GM19023 (cell line): ENCODE data around the gene SEMA3F.

ENCODE experiments used
- ATAC-seq: cut with Tn5 transposase; IDR thresholded peaks from one replicate; pipeline ENCODE4 v1.9.1; 2021; ENCODE audit warnings: mild to moderate bottlenecking, moderate library complexity; ENCODE audit not compliant: unreplicated experiment

The SEMA3F gene

GRCh38 chr3:50155491-50155878, 361 bp downstream of the SEMA3F start:
- ATAC-seq: no peak

GRCh38 chr3:50155891-50156290, 767 bp downstream of the SEMA3F start:
- ATAC-seq: no peak

GRCh38 chr3:50156549-50157493, 1.7 kb downstream of the SEMA3F start:
- no peak for ATAC-seq

GRCh38 chr3:50157827-50158529, 2.9 kb downstream of the SEMA3F start:
- no peak for ATAC-seq

GRCh38 chr3:50158530-50159146, 3.5 kb downstream of the SEMA3F start:
- ATAC-seq: no peak

- no peak for ATAC-seq
These were observed 5.4 kb downstream of the SEMA3F start for GRCh38 chr3:50160561-50160983.

DNA sequence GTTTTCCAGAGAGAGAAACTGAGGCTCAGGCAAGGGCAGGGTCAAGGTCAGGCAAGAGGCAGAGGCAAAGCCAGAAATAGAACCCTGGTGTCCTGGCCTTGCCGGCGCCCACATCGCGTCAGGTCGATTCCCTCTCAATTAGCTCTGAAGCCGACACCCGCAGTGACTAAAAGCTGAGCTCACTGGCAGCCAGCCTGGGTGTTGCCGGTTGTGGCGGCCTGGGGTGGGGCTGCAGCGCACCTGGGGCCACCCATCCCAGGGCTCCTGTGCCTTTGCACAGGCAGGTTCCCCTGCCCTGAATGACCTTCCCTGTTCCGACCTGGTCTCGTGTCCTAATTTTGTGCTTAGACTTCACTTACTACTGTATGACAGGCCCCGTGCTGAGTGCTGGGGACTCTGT, 6.2 kb downstream of the SEMA3F start:
- no peak for ATAC-seq

GRCh38 chr3:50162034-50162883, 7.1 kb downstream of the SEMA3F start:
- ATAC-seq: no peak

- no peak for ATAC-seq
These were observed 8.7 kb downstream of the SEMA3F start for GRCh38 chr3:50163572-50164455.

GRCh38 chr3:50164481-50164880, 9.4 kb downstream of the SEMA3F start:
- no peak for ATAC-seq

DNA sequence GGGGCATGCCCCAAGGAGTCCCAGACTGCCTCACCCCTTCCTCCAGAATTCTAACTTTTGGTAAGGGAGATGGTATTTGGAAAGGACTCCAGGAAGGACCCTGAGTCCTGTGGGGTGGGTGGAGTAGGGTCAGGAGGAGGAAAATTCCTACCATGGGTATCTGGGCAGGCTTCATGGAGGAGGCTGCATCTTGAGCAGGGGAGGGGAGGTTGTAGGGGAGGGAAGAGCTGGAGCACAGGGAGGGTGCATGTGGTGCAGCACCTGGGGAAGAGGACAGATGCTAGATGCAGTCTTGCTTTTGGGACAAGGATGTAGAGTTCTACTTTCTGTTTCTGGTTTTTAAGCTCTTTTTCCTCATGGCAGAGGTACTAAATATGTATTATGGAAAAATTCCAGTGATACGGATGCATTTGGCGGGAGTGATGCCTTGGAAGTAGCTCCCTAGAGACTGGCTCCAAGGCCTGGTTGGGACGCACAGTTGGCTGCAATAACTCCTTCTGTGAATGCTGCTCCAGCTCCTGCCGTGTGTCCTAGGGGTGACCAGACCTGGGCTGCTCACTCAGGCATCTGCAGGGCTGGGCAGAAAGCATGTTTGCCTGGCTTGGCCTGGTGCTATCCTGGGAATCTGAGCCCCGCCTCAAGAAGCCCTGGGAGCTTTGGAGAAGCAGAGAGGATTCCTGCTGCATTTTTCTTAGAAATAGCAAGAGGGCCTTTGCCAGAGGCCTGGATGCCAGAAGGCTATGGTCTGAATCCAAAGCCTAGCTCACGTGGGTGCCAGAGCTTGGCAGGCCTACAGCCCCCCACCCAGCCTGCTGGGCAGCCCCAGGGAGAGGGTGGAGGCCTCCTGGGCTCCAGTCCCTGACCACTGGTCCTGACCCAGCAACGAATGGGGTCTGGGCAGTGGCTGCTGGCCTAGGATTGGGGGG, 10.1 kb downstream of the SEMA3F start:
- no peak for ATAC-seq

DNA sequence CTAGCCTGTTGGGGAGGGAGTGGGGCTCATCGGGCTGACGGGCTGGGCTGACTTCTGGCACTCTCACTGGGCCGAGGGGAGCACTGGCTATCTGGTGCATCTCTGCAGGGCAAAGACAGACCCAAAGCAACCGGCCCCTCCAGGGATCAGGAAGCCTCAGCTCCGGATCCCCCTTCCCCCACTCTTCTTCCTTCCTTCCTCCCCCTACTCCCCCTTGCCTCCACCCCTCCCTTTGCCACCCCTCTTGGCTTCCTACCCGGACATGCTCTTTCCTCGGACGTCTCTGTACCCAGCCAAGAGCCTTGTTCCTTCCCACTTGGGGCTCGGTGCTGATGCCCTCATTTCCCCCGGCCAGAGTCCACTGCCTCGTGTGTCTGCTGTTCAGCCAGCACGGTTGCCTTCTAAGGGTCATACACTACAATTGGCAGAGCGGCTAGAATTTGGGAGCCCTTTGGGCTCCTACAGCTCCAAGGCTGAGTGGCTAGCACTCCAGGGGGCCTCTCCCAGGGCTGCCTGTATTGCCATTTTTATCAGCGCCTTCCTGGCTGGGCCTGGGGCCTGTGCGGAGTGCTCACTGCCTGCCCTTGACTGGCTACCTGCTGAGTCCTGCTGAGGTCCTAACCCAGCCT, 10.9 kb downstream of the SEMA3F start:
- no peak for ATAC-seq

DNA sequence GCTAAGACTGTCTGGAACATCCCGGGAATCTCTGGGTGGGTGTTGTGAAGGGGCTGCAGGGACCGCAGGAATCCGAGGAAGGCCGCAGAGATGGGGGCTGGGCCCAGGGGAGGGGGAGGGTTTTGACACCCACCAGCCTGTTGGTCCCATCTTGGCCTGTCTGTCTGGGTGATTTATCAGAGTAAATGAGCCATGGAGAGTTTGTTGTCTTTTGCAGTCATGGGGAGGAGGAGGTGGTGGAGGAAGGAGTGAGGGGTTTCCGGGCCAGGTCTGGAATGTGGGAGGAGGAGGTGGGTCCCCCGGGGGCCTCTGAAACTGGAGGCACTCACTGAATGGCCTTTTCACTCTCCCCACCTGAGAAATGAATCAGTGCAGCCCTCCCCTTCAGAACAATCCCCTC, 11.5 kb downstream of the SEMA3F start:
- ATAC-seq: no peak

DNA sequence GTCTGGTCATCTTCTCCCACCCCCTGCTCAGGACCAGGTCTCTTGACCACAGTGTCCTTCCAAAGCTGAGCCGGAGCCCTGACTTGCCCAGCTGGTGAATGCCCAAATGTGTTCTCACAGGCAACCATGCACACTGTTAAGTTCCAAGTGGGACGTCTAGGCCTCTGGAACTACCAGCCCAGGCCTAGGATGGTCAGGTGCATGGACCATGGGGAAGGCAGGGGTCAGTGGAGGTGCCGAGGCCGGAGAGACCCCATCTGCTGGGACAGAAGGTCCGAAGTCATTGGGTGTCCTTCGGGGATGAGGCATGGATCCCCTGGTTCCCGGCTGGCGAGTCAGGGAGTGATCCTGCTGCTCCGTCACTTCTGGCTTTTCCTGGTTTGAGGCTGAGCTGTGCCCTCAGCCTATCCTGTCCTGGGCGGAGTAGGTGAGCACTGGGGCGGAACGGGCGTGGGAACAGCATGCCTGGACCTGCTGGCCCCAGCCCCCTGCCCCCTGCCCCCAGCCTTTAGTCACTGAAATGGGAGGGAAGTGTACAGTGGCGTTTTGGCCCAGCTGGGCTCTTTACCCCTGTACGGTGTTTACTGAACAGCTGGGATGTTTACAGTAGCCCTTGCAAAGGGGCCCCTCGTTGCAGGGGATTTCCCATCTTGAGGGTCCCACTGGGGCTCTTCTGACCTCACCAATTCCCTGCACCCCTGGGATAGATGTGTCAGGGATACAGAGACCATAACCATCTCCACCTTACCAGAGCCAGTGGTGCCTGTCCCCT, 12.1 kb downstream of the SEMA3F start:
- ATAC-seq: no peak

DNA sequence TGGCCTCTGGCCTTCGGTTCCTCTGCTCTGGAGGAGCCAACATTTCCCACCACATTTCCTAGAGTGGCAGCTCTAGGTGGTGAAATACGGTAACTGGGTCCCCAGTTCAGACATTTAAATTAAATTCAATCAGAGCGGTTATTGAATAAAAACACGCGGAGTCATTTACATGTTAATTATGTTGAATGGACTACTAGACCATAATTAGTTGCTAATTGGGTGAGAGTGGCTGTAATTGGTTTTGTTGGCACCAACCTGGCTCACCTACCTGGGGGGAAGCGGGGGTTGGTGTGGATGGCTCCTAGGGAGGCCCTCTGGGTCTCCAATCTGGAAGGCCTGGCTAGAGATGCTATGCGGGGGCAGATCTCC, 12.7 kb downstream of the SEMA3F start:
- no peak for ATAC-seq

GRCh38 chr3:50168388-50168787, 13.3 kb downstream of the SEMA3F start:
- no peak for ATAC-seq

GRCh38 chr3:50168791-50169190, 13.7 kb downstream of the SEMA3F start:
- ATAC-seq: no peak
